KG1 (cell line): ENCODE data around the gene VWDE.
A peak's percentile ranks its signal among the peaks of the same experiment; 100 is the strongest.
"Not testable (repeated sequence)": the region's sequence is repeated elsewhere in the genome, so short reads cannot be mapped to it uniquely, and the experiment has no call there.

Source experiments
- DNase-seq: peaks from one replicate; lab custom pipeline; 2025; lab: John Stamatoyannopoulos, UW

VWDE gene

DNA sequence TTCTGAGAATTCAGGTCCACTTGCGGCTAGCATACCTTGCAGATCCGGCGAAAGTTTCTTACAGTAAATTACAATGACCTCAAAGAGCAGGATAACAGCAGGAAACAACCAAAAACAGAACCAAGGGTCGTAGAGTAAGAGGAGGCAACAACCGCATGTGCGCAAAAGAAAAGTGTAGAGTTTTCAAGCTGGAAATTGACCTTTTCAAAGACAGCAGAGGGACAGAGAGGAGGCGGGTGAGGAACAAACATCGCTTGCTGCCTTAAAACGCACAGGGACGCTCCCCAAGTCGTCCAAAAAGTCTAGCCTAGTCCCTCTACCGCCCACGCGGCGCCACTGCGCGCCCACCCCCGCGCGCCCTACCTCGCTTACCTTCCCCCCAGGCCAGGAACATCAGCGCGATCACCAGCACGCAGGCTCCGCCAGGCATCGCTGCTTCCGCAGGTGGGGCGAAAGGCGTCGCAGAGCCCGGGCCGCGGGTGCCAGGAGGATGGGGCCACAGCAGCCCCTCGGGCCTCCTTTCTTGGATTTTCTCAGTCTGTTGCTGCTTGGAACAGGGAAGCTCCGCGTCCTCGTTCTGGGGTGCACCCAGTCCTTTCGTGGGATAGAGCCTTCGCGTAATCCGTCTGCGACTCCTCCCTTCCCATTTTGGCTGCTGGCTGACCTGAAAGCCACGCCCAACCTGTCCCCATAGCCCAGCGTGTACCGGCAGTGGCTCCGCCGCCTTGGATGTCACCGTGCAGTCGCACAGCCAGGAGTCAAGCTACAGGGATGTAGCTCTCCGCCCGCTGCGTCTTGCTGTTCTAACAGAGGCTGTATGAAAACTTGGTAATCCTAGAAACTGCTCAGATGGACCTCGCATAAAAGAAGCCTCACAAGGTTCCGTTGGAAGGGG, at the start of gene VWDE:
TSS of gene VWDE (minus strand) at position 579 of the 895 bp plus-strand sequence. CDS start at position 430, 149 bp downstream.
- peak; percentile 76 for DNase-seq

DNA sequence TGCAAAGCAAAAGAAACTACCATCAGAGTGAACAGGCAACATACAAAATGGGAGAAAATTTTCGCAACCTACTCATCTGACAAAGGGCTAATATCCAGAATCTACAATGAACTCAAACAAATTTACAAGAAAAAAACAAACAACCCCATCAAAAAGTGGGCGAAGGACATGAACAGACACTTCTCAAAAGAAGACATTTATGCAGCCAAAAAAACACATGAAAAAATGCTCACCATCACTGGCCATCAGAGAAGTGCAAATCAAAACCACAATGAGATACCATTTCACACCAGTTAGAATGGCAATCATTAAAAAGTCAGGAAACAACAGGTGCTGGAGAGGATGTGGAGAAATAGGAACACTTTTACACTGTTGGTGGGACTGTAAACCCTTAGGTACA, 49.5 kb upstream of the VWDE start:
- DNase-seq: not testable (repeated sequence)

DNA sequence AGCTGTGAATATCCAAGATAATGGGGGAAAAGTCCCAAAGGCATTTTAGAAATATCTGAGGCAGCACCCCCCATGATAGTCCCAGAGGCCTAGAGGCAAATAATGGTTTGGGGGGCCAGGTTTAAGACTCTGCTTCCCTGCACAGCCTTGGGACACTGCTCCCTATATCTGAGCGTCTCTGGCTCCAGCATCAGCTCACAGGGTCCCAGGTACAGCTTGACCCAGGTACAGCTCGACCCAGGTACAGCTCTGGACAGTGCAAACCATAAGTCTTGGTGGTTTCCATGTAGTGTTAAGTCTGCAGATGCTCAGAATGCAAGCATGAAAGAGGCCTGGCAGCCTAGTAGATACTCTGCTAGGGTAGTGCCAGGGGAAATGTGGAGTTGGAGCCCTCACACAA, 47.0 kb upstream of the VWDE start:
- DNase-seq: no peak

DNA sequence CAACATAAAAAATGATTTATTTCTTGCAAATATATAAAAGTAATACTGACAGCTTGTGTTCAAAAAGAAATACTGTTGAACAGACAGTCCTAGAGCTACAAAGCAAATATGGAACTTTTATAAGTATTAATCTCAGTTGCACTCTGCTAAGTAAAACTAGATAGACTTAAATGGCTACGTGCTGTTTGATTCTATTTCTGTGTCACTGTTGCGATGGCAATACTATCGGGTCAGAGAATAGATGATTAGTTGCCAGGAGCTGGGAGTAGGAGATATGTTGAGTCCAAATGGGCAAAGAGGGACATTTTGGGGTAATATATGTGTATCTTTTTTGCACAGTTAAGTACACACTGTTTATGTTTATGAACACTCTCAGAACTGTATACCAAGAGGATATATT, 41.1 kb upstream of the VWDE start:
- no peak for DNase-seq

DNA sequence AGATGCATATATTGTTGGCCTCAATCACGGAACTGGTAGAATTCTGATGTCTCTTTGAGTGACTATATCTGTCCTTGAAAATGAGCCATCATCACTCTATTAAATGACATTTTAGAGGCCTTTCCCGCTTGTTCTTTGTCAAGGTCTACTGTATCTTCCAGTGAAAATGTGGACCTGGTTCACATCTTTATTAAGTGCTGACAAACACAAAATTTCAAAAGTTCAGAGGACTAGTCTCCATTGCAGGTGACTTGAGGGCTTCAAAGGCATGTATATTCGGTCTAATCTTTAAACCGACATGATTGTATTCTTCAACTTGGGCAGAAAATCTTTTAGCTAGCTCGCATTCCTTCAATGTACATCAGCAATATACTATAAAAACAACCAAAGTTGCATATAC, 36.6 kb upstream of the VWDE start:
- DNase-seq: no peak

DNA sequence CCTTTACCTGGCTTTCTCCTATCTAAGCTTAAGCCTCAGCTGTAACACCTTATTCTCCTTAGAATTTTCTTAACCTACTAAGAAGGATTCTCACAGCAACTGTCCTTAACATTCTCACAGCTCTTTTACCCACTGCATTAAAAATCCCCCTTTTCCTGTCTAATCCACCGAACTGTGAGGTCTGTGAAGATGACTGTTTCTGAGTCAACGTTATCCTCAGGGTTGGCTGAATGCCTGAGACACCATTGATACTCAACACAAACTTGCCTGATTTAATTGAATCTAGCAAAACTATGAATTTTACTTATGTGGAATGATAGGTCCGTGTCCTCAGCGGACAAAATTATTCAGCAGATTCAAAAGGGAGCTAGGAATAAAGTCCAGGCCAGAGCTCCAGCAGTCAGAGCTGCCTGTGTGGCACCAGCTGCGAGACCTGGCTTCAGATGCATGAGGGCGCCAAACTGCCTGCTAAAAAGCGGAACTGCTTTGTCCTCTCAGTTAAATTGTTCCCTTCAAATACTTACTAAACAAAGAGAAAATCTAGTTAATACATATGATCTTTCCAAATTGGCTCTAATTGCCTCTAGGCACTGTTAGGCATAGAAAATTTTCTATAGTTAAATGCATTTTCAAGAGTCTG, 33.4 kb upstream of the VWDE start:
- DNase-seq: no peak

DNA sequence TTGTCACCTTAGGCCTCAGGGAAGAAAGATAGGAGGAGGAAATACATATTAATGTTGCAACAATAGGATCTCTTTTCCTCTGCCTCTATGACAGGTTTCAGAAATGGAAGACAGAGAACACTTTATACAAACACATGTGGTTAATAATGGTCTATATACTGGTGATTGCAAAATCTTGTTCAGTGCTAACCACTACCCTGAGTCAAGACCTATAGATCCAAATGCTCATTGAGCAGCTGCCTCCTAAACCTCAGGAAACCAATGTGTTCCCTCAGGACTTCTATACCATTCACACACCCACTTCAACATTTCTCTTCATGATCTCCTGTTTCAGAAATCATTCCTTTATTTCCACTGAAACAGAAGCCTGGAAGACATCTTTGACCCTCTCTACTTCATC, 32.5 kb upstream of the VWDE start:
- DNase-seq: no peak

DNA sequence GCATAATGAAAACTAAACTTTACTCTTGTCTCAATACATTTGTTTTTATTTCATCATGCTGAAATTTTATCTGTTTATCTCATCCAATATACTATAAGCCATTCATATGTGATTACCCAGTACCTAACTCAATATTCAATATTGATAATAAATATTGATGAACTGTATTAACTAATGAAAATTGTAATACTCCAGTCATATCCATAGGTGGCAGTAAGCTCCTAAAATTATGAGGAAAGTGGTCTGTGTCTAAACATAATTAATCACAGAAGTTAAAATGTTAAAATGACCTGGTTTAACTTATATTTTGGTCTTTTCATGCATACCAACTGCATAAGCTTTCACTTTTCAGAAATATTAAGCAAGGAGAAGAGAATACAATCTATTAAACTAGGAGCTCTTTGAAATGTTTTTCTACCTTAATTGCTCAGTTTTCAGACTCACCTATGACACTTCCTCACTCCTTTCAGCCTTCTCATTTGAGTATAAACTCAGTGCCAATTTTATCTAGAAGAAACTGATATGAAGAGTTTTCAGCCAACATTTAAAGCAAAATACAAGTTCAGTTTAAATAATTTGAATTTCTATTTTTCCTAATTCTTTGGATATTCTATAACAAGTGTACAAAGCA, 30.5 kb upstream of the VWDE start:
- no peak for DNase-seq

DNA sequence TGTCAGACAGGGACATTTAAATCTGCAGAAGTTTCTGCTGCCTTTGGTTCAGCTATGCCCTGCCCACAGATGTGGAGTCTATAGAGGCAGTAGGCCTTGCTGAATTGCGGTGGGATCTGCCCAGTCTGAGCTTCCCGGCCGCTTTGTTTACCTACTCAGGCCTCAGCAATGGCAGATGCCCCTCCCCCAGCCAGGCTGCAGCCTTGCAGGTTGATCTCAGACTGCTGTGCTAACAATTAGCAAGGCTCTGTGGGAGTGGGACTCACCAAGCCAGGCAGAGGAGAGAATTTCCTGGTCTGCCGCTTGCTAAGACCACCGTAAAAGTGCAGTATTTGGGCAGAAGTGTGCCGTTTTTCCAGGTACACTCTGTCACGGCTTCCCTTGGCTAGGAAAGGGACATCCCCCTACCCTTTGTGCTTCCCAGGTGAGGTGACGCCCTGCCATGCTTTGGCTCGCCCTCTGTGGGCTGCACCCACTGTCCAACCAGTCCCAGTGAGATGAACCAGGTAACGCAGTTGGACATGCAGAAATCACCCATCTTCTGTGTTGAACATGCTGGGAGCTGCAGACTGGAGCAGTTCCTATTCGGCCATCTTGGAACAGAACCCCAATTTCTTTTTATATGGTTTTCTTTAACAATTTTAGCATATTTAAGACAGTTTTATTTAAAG, 28.4 kb upstream of the VWDE start:
- no peak for DNase-seq

DNA sequence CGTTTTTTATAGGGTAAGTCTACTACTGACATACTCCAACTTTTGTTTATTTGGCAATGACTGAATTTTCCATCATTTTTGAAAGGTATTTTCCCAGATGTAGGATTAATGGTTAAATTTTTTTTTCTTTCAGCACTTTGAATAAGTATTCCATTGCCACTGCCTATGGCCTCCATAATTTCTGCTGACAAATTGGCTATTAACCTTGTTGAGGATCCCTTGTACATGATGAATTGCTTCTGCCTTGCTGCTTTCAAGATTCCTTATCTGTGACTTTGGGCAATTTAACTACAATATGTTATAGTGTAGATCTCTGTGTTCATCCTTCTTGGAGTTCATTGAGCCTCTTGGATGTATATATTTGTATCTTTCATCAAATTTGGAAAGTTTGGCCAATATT, 21.6 kb upstream of the VWDE start:
- no peak for DNase-seq

DNA sequence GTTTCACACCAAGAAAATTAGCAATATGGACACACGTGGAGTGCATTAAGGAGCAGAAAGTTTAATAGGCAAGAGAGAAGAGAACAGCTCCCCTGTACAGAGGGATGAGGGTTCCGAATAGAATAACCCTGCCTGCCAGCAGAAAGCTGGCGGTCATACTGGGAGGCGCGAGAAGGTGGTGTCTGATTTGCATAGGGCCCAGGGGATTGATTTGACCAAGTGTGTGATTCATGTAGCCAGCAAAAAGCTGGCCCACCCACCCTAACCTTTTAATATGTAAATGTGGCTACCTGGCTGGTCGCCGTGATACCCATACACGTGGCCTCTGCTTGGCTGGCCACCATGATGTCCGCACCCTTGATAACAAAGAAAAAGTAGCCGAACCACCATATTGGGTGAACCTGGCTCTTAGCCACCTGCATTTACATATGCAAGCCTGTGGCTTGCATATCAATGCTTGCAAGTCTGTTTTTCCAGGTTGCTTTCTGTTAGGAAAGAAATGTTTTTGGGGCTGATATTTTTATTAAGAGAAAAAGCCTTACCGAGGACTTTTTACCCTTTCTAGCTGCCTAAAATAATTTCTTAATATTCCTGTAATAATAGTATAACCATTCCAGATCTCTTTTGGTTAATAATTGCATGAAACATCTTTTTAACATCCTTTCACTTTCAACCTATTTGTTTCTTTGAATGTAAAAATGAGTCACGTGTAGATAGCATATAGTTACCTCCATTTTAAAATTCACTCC, 20.5 kb upstream of the VWDE start:
- DNase-seq: no peak

DNA sequence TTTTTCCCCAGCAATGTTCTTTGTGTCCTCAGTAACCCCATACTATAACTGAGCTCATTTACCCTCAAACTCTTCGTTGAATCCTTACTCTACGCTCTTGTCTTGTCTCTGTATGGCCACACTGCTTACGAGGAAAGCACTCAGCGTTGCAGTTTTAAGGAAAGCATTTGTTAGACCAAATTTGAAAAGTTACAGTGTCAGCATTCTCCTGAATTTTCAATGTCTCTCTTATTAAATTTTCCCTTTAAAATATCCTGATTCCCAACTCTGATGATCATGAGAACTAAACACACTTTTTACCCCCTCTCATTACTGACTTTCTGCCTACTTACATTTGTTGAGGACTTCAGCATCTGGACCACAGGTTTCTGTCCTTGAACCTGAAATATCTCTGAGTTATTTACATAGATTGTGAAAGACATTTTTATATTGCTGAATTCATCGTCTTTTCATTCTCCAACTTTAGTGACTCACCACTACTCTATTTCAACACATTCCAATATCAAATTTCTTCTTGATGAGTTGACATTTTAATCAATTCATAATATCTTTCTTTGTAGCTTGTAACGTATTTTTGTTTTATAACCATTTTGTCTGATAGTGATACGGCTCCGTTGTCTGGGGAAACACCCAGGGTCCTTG, 19.8 kb upstream of the VWDE start:
- DNase-seq: no peak

DNA sequence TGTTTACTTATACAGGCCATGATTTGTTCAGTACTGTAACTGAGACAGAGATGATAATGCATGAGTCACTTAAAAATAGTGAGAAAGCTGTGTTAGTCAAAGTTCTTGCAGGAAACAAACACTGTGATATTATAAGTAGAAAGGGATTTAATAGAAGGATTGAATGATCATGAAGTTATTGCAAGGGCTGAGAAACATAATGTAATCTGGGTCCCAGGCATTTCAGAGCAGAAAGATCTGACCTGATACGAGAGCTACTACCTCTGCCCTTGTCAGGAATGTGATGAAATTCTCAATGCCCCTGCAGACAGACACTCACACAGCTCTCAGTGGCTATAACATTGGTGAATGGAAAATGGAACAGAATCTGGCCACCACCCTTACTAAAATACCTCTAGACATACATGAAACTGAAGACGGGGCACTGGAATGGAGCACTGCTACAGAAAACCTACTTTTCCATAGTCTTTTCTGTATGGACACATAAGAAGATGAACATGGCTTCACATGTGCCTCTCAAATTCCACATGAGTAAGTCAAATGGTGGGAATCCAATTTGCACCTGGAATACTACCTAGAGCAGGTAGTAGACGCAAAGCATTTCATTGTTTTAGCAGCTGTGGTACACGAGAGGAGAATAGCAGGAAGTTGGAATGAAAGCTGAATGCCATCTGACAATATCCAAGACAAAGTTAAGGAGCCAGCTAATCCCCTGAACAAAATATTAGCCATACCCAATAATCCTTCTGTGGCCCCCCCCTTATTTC, 19.1 kb upstream of the VWDE start:
- DNase-seq: no peak

DNA sequence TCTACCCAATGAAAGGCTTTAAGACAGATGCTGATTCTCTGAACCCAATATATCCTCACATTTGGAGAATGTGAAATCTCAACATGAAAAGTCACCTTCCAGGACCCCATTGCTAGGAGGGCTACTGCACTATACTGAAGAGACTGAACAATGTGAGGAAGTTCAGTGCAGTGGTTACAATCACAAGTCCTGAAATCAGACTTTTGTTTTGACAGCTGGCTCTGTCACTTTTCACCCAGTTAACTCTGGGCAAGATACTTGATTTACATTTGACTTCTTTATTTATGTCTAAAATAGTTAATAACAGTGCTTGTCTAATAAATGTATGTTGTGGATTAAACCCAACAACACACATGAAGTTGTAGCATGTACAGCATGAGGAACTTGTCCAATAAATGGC, 14.8 kb upstream of the VWDE start:
- DNase-seq: no peak

DNA sequence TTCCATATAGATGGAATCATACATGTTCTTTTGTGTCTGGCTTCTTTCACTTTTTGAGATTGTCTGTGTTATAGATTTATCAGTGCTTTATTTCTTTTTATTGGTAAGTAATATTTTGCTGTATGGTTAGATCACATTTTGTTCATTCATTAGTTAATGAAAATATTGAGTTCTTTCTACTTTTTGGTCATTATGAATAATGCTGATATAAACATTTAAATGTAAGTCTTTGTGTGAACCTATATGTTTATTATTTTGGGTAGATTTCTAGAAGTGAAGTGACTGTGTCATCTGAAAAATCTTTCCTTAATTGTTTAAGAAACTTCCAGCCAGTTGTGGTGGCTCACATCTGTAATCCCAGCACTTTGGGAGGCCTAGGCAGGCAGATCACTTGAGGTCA, 11.4 kb upstream of the VWDE start:
- no peak for DNase-seq

DNA sequence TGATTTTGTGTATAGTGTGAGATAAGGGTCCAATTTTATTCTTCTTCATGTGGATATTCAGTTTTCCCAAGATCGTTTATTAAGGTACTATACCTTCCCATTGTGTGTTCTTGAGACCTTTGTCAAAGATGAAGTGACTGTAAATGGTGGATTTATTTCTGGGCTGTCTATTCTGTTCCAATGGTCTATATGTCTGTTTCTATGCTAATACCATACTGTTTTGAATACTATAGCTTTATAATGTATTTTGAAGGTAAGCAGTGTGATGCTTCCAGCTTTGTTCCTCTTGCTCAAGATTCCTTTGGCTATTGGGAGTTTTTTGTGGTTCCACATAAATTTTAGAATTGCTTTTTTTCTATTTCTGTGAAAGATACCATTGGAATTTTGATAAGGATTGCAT, 8.7 kb upstream of the VWDE start:
- no peak for DNase-seq

DNA sequence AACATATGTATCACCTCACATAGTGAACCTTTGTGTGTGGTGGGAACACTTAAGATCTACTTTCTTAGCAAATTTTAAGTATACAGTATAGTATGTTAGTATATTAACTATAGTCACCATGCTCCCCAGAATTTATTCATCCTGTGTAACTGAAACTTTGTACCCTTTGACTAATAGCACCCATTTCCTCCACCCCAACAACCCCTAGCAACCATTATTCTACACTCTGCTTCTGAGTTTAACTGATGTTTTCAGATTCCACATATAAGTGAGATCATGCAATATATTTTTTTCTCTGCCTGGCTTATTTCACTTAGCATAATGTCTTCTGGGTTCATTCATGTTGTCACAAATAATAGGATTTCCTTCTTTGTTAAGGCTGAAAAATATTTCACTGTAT, 6.9 kb upstream of the VWDE start:
- no peak for DNase-seq

DNA sequence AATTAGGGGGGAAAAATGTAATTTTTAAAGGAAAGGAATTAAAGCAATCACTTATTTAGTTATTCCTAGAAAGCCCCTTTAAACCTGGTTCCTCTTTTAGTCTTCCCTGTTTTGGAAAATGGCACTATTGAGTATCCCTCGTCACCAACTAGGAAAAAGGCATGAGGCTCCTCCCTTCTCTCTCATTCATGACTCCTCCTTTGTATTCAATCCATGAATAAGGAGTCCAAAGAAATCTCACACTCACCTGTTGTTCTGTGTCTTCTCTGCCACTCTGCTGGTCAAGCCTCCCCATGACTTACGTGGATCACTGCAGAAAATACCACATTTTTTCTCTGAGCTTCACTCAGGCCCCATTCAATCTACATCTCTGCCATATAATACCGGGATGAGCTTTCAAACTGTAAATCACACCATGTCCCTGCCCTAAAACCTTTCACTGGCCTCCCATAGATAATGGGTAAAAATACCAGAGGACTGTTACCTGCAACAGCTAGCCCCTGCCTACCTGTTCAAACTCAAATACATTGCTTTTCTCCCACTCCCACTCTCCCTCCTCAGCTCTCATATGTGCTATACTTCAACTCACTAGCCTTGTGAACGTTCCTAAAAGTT, 5.5 kb upstream of the VWDE start:
- DNase-seq: no peak

DNA sequence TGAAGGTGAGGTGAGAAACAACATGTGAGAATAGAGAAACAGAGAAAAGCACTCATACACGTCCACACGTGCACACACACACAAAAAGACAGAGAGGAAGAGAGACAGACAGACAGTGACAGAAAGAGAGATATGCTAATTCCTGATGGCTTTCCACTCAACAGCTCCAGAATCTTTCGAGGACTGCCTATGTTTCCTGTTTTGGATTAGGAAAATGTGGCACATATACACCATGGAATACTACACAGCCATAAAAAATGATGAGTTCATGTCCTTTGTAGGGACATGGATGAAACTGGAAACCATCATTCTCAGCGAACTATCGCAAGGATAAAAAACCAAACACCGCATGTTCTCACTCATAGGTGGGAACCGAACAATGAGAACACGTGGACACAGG, 4.0 kb upstream of the VWDE start:
- DNase-seq: not testable (repeated sequence)

DNA sequence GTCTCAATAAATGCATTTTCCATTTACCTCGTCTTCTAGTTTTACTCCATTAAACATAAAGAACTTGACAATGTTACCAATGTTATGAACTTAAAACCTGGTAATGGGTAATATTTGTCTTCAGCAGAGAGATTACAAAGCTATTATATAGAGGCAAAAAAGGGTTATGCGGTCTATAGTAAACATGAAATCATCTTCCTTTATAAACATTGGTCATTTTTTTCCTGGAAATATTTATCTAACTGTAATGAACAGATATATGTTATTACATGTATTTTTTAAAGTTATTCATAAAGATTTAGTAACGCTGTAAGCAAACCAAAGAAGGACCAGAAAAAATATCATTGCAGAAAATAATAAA, 1.3 kb downstream of the VWDE start:
- no peak for DNase-seq
